Activated naive CD8-positive, alpha-beta T cell treated with anti-CD3 and anti-CD28 coated beads, Interleukin-2, amount 10 ng/mL, durations not matched to agents 7 days and 5 days (primary cell): Measurements from ENCODE around the gene PTPRM. TPM values are rescaled to one million over a fixed set of nuclear protein-coding genes. Genes with fewer than 3 reads are reported as not detected.

ENCODE experiments used
- ATAC-seq: fragments of 150-1000 bp; cut with Tn5 transposase; one replicate; pipeline ENCODE4 v1.10.0; 2021; ENCODE audit warnings: low read depth, moderate library complexity
- POLR2A ChIA-PET: fragments of 350-600 bp; sonication (Branson Sonifier 250); formaldehyde crosslinking; loops from one replicate; lab custom pipeline; 2021; ENCODE audit warnings: antibody characterized with exemption; lab: Charles Lee
- DNase-seq: peaks from one replicate; pipeline ENCODE4 v3.0.0; 2021
- H3K27ac Mint-ChIP-seq: one replicate; pipeline ENCODE4 v1.8.0; 2022; ENCODE audit warnings: mild to moderate bottlenecking, mixed read lengths
- H3K27me3 Mint-ChIP-seq: one replicate; pipeline ENCODE4 v1.8.0; 2022; ENCODE audit warnings: mild to moderate bottlenecking, moderate library complexity, mixed read lengths
- H3K36me3 Mint-ChIP-seq: one replicate; pipeline ENCODE4 v1.8.0; 2021; ENCODE audit warnings: mild to moderate bottlenecking, mixed read lengths
- H3K4me1 Mint-ChIP-seq: one replicate; pipeline ENCODE4 v1.8.0; 2021; ENCODE audit warnings: mixed read lengths
- H3K4me3 Mint-ChIP-seq: one replicate; pipeline ENCODE4 v1.8.0; 2022; ENCODE audit warnings: mild to moderate bottlenecking, moderate library complexity, mixed read lengths
- H3K9me3 Mint-ChIP-seq: one replicate; pipeline ENCODE4 v1.8.0; 2021; ENCODE audit warnings: mixed read lengths
- total RNA-seq, 2 experiments: library from RNA; stranded (reverse); gene quantifications; one replicate each; pipeline ENCODE4 v1.2.3, GENCODE V29; 2021

PTPRM gene
- total RNA-seq, 2 experiments from 2014 or later = 6.5 to 6.6 TPM

- H3K27me3 Mint-ChIP-seq = no peaks in the 10 kb centered on the region
- ATAC-seq = no peak
These were observed 18.4 kb upstream of the PTPRM start for GRCh38 chr18:7548721-7549120.

GRCh38 chr18:7557973-7558372, 9.1 kb upstream of the PTPRM start:
- Mint-ChIP-seq H3K36me3 (no peaks in the 10 kb centered on the region), H3K27ac (no peak overlapping the region), H3K27me3 (no peaks in the 10 kb centered on the region), H3K4me3 (no peak overlapping the region), H3K4me1 (no peaks in the 10 kb centered on the region), H3K9me3 (no peaks in the 10 kb centered on the region)
- ATAC-seq = no peak
- POLR2A ChIA-PET = no interaction called here
- DNase-seq = no peak

More at GRCh38 chr18:7548721-7549120, 18.4 kb upstream of the PTPRM start:
- Mint-ChIP-seq H3K4me1 (no peaks in the 10 kb centered on the region), H3K27ac (no peak overlapping the region), H3K4me3 (no peak overlapping the region), H3K36me3 (no peaks in the 10 kb centered on the region), H3K9me3 (no peaks in the 10 kb centered on the region)
- POLR2A ChIA-PET = no interaction called here
- no peak for DNase-seq

- H3K4me3 Mint-ChIP-seq = no peak overlapping the region
- H3K4me1 Mint-ChIP-seq = no peaks in the 10 kb centered on the region
- no peaks in the 10 kb centered on the region for H3K36me3 Mint-ChIP-seq
- H3K27ac Mint-ChIP-seq = no peak overlapping the region
- no peaks in the 10 kb centered on the region for H3K9me3 Mint-ChIP-seq
- DNase-seq (no peak), ATAC-seq (no peak)
- POLR2A ChIA-PET = no interaction called here
- H3K27me3 Mint-ChIP-seq = no peaks in the 10 kb centered on the region
These were observed 8.3 kb upstream of the PTPRM start for GRCh38 chr18:7558769-7559168.

- ATAC-seq = no peak
- no peaks in the 10 kb centered on the region for H3K4me1 Mint-ChIP-seq
These were observed 7.3 kb upstream of the PTPRM start for GRCh38 chr18:7559709-7560319.

GRCh38 chr18:7561909-7562460, 5.1 kb upstream of the PTPRM start:
- no peak for ATAC-seq
- H3K9me3 Mint-ChIP-seq = no peaks in the 10 kb centered on the region

More at GRCh38 chr18:7559709-7560319, 7.3 kb upstream of the PTPRM start:
- H3K27me3 Mint-ChIP-seq = peaks cover 1% of the 10 kb centered on the region
- no peaks in the 10 kb centered on the region for H3K9me3 Mint-ChIP-seq
- no peak for DNase-seq
- no peak overlapping the region for H3K4me3 Mint-ChIP-seq
- no peaks in the 10 kb centered on the region for H3K36me3 Mint-ChIP-seq
- POLR2A ChIA-PET = no interaction called here
- no peak overlapping the region for H3K27ac Mint-ChIP-seq

GRCh38 chr18:7562491-7562890, 4.6 kb upstream of the PTPRM start:
- no peak overlapping the region for H3K4me3 Mint-ChIP-seq
- POLR2A ChIA-PET = no interaction called here
- H3K36me3 Mint-ChIP-seq = no peaks in the 10 kb centered on the region
- no peaks in the 10 kb centered on the region for H3K9me3 Mint-ChIP-seq
- H3K27me3 Mint-ChIP-seq = peaks cover 14% of the 10 kb centered on the region
- no peak for DNase-seq
- no peaks in the 10 kb centered on the region for H3K4me1 Mint-ChIP-seq
- no peak overlapping the region for H3K27ac Mint-ChIP-seq
- ATAC-seq = no peak

More at GRCh38 chr18:7561909-7562460, 5.1 kb upstream of the PTPRM start:
- Mint-ChIP-seq H3K4me3 (no peak overlapping the region), H3K27me3 (peaks cover 14% of the 10 kb centered on the region), H3K27ac (no peak overlapping the region), H3K36me3 (no peaks in the 10 kb centered on the region), H3K4me1 (no peaks in the 10 kb centered on the region)
- DNase-seq = no peak
- POLR2A ChIA-PET = no interaction called here

- peaks cover 1% of the 10 kb centered on the region for H3K9me3 Mint-ChIP-seq
- POLR2A ChIA-PET = no interaction called here
- peak overlapping the region; percentile 5 for H3K4me3 Mint-ChIP-seq
- H3K4me1 Mint-ChIP-seq = no peaks in the 10 kb centered on the region
- no peaks in the 10 kb centered on the region for H3K36me3 Mint-ChIP-seq
- DNase-seq (no peak), ATAC-seq (no peak)
- no peak overlapping the region for H3K27ac Mint-ChIP-seq
- H3K27me3 Mint-ChIP-seq = peaks cover 31% of the 10 kb centered on the region
These were observed 1.4 kb upstream of the PTPRM start for GRCh38 chr18:7565677-7566076.

- ATAC-seq (no peak), DNase-seq (no peak)
- no peaks in the 10 kb centered on the region for H3K4me1 Mint-ChIP-seq
- no peak overlapping the region for H3K27ac Mint-ChIP-seq
- H3K27me3 Mint-ChIP-seq = peaks cover 36% of the 10 kb centered on the region
- peak overlapping the region; percentile 37 for H3K4me3 Mint-ChIP-seq
- no peaks in the 10 kb centered on the region for H3K36me3 Mint-ChIP-seq
- H3K9me3 Mint-ChIP-seq = peaks cover 1% of the 10 kb centered on the region
- POLR2A ChIA-PET = no interaction called here
These were observed 911 bp upstream of the PTPRM start for GRCh38 chr18:7566244-7566566.

- DNase-seq (peak; percentile 35), ATAC-seq (peak; percentile 12)
- peaks cover 36% of the 10 kb centered on the region for H3K27me3 Mint-ChIP-seq
- POLR2A ChIA-PET = no interaction called here
- no peaks in the 10 kb centered on the region for H3K36me3 Mint-ChIP-seq
- H3K4me3 Mint-ChIP-seq = no peak overlapping the region
- no peaks in the 10 kb centered on the region for H3K4me1 Mint-ChIP-seq
- H3K9me3 Mint-ChIP-seq = peaks cover 1% of the 10 kb centered on the region
- H3K27ac Mint-ChIP-seq = no peak overlapping the region
These were observed 634 bp downstream of the PTPRM start for GRCh38 chr18:7567474-7568425.

- DNase-seq = no peak
- POLR2A ChIA-PET = no interaction called here
- no peak overlapping the region for H3K4me3 Mint-ChIP-seq
These were observed 1.3 kb downstream of the PTPRM start for GRCh38 chr18:7568426-7568825.

GRCh38 chr18:7571626-7572025, 4.5 kb downstream of the PTPRM start:
- Mint-ChIP-seq H3K4me1 (no peaks in the 10 kb centered on the region), H3K4me3 (no peak overlapping the region), H3K36me3 (no peaks in the 10 kb centered on the region), H3K27ac (no peak overlapping the region), H3K27me3 (peaks cover 23% of the 10 kb centered on the region), H3K9me3 (peaks cover 1% of the 10 kb centered on the region)
- no peak for DNase-seq
- POLR2A ChIA-PET = no interaction called here
- ATAC-seq = no peak

More at GRCh38 chr18:7568426-7568825, 1.3 kb downstream of the PTPRM start:
- Mint-ChIP-seq H3K9me3 (peaks cover 1% of the 10 kb centered on the region), H3K27ac (no peak overlapping the region), H3K27me3 (peaks cover 36% of the 10 kb centered on the region), H3K4me1 (no peaks in the 10 kb centered on the region), H3K36me3 (no peaks in the 10 kb centered on the region)
- ATAC-seq = no peak

GRCh38 chr18:7572822-7573221, 5.7 kb downstream of the PTPRM start:
- POLR2A ChIA-PET = no interaction called here

GRCh38 chr18:7575465-7576028, 8.4 kb downstream of the PTPRM start:
- Mint-ChIP-seq H3K27me3 (peaks cover 7% of the 10 kb centered on the region), H3K36me3 (no peaks in the 10 kb centered on the region), H3K4me1 (no peaks in the 10 kb centered on the region), H3K4me3 (no peak overlapping the region), H3K9me3 (peaks cover 1% of the 10 kb centered on the region), H3K27ac (no peak overlapping the region)
- DNase-seq (no peak), ATAC-seq (no peak)
- POLR2A ChIA-PET = no interaction called here

More at GRCh38 chr18:7572822-7573221, 5.7 kb downstream of the PTPRM start:
- Mint-ChIP-seq H3K4me1 (no peaks in the 10 kb centered on the region), H3K27ac (no peak overlapping the region), H3K9me3 (peaks cover 1% of the 10 kb centered on the region), H3K4me3 (no peak overlapping the region), H3K36me3 (no peaks in the 10 kb centered on the region), H3K27me3 (peaks cover 23% of the 10 kb centered on the region)
- ATAC-seq (no peak), DNase-seq (no peak)
